Calu3 (cell line): ENCODE results near the gene CPA2. TPM values are rescaled to one million over a fixed set of nuclear protein-coding genes. Genes with fewer than 3 reads are reported as not detected.

Experiments used
- BruUV-seq: library from RNA; stranded (reverse); fragments of 400-500 nt; replicated peaks from 2 replicates; lab custom pipeline; 2021; lab: Mats Ljungman, UMichigan
- CTCF ChIA-PET: fragments of 300-600 bp; sonication (Branson Sonifier 250); formaldehyde crosslinking; loops from one replicate; lab custom pipeline; 2022; ENCODE audit warnings: antibody characterized with exemption; lab: Charles Lee
- DNase-seq: peaks from one replicate; pipeline ENCODE4 v3.0.0; 2022
- H3K27ac Mint-ChIP-seq: one replicate; pipeline ENCODE4 v1.8.0; 2022; ENCODE audit warnings: mixed read lengths; ENCODE audit not compliant: unreplicated experiment
- H3K27me3 Mint-ChIP-seq: one replicate; pipeline ENCODE4 v1.8.0; 2022; ENCODE audit warnings: mixed read lengths; ENCODE audit not compliant: unreplicated experiment
- H3K36me3 Mint-ChIP-seq: one replicate; pipeline ENCODE4 v1.8.0; 2022; ENCODE audit warnings: mild to moderate bottlenecking, moderate library complexity, mixed read lengths; ENCODE audit not compliant: insufficient read depth, unreplicated experiment
- H3K4me1 Mint-ChIP-seq: one replicate; pipeline ENCODE4 v1.8.0; 2022; ENCODE audit warnings: mild to moderate bottlenecking, low read depth, mixed read lengths; ENCODE audit not compliant: unreplicated experiment
- H3K4me3 Mint-ChIP-seq: one replicate; pipeline ENCODE4 v1.8.0; 2022; ENCODE audit warnings: mild to moderate bottlenecking, low read depth, moderate library complexity, mixed read lengths; ENCODE audit not compliant: unreplicated experiment
- H3K9me3 Mint-ChIP-seq: one replicate; pipeline ENCODE4 v1.8.0; 2022; ENCODE audit warnings: low read depth, mixed read lengths; ENCODE audit not compliant: unreplicated experiment
- CTCF ChIP-seq: fragments of 200-600 bp; IDR thresholded peaks from one replicate; pipeline ENCODE4 v1.8.0; 2022; ENCODE audit warnings: antibody characterized with exemption; ENCODE audit not compliant: unreplicated experiment
- intact Hi-C: fragments of 100-400 bp; cut with micrococcal nuclease; formaldehyde crosslinking; loops from one replicate; pipeline ENCODE4 v1.10.0; 2022; ENCODE audit not compliant: unreplicated experiment
- total RNA-seq: library from RNA; stranded (reverse); gene quantifications from 2 replicates; pipeline ENCODE4 v1.2.3, GENCODE V29; 2022

Gene CPA2
- total RNA-seq, 1 experiment from 2014 or later, result not detected

DNA sequence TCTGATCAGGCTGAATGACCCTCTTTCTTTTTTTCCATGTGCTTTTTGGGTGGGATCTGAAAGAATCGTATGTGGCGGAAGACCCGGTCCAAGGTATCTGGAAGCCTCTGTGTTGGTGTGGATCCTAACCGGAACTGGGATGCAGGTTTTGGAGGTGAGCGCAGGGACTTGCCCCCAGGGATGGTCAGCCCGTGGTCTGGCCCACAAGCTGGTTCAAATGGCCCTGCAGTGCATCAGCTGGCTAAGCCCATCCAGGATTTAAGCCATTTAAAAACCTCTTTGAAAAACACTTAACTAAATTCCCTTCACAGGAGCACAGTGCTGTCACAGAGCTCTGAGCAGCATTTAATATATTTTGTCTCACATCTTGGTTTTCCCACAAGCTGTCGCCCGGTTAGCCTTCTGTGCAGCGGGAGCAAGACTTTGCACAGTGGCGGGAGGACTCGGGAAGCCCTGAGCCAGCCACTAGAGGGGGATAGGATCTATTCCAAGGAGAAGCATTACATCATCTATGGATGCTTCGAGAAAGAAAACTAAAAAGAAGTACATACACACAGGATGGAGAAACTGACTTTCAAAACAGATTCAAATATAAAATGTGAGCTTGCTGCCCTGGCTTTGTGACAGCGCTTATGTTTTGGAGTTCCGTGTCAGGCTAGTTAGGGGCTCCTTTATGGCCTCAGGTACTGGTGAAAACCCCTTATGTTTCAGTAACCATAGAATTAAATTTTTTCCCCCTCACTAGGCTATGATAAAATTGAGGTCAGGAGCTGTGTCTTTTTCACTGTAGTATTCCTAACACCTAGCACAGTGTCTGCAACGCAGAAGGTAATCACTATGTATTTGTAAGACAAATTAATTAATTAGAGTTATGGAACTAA lies 11.3 kb downstream of the CPA2 start:
- Mint-ChIP-seq H3K27ac (no peak overlapping the region), H3K27me3 (peaks cover 39% of the 10 kb centered on the region), H3K36me3 (no peaks in the 10 kb centered on the region), H3K4me1 (no peaks in the 10 kb centered on the region), H3K9me3 (no peaks in the 10 kb centered on the region), H3K4me3 (no peak overlapping the region)
- peak; percentile 30 for DNase-seq
- no peak for TF ChIP-seq CTCF
- no TSS peak for BruUV-seq
- intact Hi-C loops, result no loop called here
- CTCF ChIA-PET, result interaction anchor here (0.5 kb wide), 1 partner anchor 399 kb away, joined by 3 read pairs; no protein-coding TSS in a partner anchor

GRCh38 chr7:130278860-130279259 lies 12.2 kb downstream of the CPA2 start:
- no peak overlapping the region for H3K27ac Mint-ChIP-seq
- no peaks in the 10 kb centered on the region for H3K4me1 Mint-ChIP-seq
- TF ChIP-seq CTCF, result no peak
- BruUV-seq, result no TSS peak
- intact Hi-C loops, result no loop called here
- no peak for DNase-seq
- H3K9me3 Mint-ChIP-seq, result no peaks in the 10 kb centered on the region
- H3K27me3 Mint-ChIP-seq, result peaks cover 47% of the 10 kb centered on the region
- no peak overlapping the region for H3K4me3 Mint-ChIP-seq
- CTCF ChIA-PET, result no interaction called here
- H3K36me3 Mint-ChIP-seq, result no peaks in the 10 kb centered on the region

- intact Hi-C loops, result no loop called here
- Mint-ChIP-seq H3K4me1 (no peaks in the 10 kb centered on the region), H3K9me3 (no peaks in the 10 kb centered on the region), H3K27me3 (peaks cover 49% of the 10 kb centered on the region), H3K36me3 (no peaks in the 10 kb centered on the region), H3K27ac (no peak overlapping the region), H3K4me3 (no peak overlapping the region)
- CTCF ChIA-PET, result no interaction called here
- no TSS peak for BruUV-seq
- no peak for TF ChIP-seq CTCF
- DNase-seq, result no peak
Observed at GRCh38 chr7:130279286-130279685, 12.6 kb downstream of the CPA2 start.

DNA sequence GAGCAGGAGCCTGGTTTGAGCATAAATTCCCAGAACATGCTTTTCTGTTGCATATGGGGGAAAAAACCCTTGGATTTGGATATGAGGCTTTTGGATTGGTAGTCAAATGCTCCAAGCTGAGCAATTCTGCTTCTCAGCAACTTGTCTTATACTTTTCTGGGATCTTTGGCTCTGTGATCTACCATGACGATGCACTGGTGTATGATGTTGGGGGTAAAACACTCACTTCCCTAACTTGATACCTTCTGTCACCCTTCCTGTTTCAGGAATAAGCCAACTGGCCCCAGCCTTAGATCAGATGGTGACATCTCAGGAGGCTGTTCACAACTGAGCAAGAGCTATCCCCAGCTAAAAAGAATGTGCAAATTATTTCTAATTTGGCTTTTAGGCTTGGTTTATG lies 13.2 kb downstream of the CPA2 start:
- no peaks in the 10 kb centered on the region for H3K36me3 Mint-ChIP-seq
- intact Hi-C loops, result no loop called here
- no peak for DNase-seq
- H3K4me3 Mint-ChIP-seq, result no peak overlapping the region
- no peak overlapping the region for H3K27ac Mint-ChIP-seq
- H3K9me3 Mint-ChIP-seq, result no peaks in the 10 kb centered on the region
- CTCF ChIA-PET, result no interaction called here
- BruUV-seq, result no TSS peak
- no peaks in the 10 kb centered on the region for H3K4me1 Mint-ChIP-seq
- H3K27me3 Mint-ChIP-seq, result peaks cover 48% of the 10 kb centered on the region
- TF ChIP-seq CTCF, result no peak
